PC-9 (cell line): ENCODE measurements around the gene SMG6.

Source experiments
- EZH2 ChIP-seq: fragments of 200-600 bp; sonication (generic); IDR thresholded peaks from 2 replicates; pipeline ENCODE4 v1.8.0; 2017; ENCODE audit warnings: antibody characterized with exemption, low read depth
- TF ChIP-seq, protein P1 (sequence below): fragments of 200-600 bp; sonication (generic); conservative IDR thresholded peaks from 2 replicates; pipeline ENCODE4 v1.6.1; 2017; ENCODE audit warnings: mixed run types, antibody characterized with exemption, mild to moderate bottlenecking, moderate library complexity

- TF ChIP-seq, protein P1, sequence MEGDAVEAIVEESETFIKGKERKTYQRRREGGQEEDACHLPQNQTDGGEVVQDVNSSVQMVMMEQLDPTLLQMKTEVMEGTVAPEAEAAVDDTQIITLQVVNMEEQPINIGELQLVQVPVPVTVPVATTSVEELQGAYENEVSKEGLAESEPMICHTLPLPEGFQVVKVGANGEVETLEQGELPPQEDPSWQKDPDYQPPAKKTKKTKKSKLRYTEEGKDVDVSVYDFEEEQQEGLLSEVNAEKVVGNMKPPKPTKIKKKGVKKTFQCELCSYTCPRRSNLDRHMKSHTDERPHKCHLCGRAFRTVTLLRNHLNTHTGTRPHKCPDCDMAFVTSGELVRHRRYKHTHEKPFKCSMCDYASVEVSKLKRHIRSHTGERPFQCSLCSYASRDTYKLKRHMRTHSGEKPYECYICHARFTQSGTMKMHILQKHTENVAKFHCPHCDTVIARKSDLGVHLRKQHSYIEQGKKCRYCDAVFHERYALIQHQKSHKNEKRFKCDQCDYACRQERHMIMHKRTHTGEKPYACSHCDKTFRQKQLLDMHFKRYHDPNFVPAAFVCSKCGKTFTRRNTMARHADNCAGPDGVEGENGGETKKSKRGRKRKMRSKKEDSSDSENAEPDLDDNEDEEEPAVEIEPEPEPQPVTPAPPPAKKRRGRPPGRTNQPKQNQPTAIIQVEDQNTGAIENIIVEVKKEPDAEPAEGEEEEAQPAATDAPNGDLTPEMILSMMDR = no peak
- TF ChIP-seq EZH2 = no peak
These were observed 275.9 kb downstream of the SMG6 start for GRCh38 chr17:2027528-2028233.
